ENCODE results near the gene CCDC87.
"Not testable (repeated sequence)": the region's sequence is repeated elsewhere in the genome, so short reads cannot be mapped to it uniquely, and the experiment has no call there.

Gene CCDC87

GRCh38 chr11:66585447-66585846 lies 7.4 kb downstream of the CCDC87 start:
- not testable (repeated sequence) for H3K4me3 ChIP-seq (ENCODE audit: low read depth, low read length)

DNA sequence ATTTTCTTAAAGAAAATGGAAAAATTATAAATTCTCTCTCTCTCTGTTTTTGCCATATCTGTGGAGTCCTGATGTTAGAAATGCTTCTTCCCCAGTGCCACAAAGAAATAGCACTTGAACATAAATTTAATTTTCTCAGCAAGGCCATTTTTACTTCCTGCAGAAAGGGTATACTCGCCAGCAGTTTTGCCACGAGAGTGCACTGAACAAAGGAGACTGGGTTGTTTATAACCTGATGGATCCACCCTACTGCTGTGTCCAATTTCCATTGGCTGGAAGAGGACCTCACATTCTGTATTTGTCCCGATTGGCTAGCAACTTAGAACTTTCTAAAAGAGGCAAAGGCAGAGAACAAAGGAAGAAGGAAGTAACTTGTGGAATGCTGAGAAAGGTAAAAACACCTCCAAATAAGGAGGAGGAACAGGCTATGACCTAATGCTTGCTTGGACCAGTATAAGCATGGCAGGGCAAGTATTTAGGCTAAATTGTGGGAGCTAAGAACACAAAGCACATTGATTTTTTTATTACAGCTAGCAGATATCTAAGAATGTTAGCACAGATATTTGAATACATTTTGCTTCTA lies 10.2 kb downstream of the CCDC87 start:
- H3K4me3 ChIP-seq (ENCODE audit: low read depth, low read length): not testable (repeated sequence)

- H3K4me3 ChIP-seq (ENCODE audit: low read depth, low read length): no peak overlapping the region
Measured at GRCh38 chr11:66581261-66581660, 11.6 kb downstream of the CCDC87 start.

DNA sequence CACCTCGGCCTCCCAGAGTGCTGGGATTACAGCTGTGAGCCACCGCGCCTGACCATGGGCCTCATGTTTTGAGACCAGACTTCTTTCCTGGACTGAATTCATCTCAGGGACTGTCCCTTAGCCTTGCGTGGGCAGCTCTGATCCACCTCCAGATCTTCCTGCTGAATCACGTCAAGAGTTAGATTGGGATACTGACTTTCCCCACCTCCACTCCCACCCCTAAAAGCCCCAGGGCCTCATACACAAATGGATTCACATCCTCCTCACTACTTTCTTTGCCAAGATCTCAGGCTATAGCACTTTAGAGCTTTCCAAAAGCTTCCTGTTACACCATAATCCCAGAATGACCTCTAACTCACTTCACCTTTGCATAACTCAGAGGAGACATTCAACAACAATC lies 12.1 kb downstream of the CCDC87 start:
- no peak overlapping the region for H3K4me3 ChIP-seq (ENCODE audit: low read depth, low read length)

- no peak overlapping the region for H3K4me3 ChIP-seq (ENCODE audit: low read depth, low read length)
Measured at GRCh38 chr11:66579017-66579606, 13.8 kb downstream of the CCDC87 start.

GRCh38 chr11:66570850-66571180 lies 22.0 kb downstream of the CCDC87 start:
- H3K4me3 ChIP-seq (ENCODE audit: low read depth, low read length): no peak overlapping the region

DNA sequence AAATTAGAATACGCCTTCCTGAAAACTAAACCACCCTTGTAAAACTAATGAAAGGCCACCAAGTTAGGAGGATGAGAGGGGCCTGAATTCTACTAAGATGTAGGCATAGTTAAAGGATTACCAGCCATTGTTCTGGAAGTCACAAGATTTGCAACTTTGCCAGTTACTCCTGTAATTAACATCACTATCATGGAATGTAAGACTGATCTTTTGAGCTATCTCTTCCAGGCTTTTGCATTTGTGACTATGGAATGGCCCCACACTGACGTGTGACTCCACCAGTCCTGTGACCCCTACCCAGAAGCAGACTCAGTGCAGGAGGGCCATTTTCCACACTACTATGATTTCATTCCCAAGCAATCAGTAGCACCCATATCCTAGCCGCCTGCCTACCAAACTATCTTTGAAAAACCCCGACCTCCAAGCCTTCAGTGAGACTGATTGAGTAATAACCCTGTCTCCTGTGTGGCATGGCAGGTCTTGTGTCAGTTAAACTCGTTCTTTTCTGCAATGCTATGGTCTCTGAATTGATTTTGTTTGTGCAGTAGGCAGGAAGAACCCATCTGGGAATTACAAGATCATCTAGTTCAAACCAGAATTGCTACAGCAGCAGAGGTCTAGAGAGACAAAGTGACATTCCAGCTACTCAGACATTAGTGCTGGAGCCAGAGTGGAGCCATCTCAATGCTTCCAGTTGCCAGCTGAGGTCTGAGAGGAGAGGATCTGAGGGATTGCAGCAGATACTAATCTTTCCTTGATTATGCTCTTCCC lies 22.6 kb downstream of the CCDC87 start:
- H3K4me3 ChIP-seq (ENCODE audit: low read depth, low read length): no peak overlapping the region

DNA sequence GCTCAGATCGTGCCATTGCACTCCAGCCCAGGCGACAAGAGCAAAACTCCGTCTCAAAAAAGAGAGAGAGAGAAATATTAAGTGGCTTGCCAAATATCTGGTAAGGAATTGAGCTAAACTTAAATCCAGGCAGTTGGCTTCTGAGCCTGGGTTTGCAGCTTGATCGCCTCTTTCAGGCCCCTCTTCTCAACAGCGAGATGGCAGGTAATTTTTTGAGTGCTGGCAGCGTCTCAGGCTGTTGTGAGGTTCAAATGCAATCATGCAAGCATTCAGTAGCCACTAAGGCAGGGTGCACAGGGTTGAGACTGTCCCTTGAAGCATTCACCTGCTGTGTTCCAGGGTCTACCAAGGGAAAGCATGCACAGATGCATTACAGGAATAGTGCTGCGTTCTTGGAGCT lies 23.8 kb downstream of the CCDC87 start:
- no peak overlapping the region for H3K4me3 ChIP-seq (ENCODE audit: low read depth, low read length)

- H3K4me3 ChIP-seq (ENCODE audit: low read depth, low read length): no peak within 1 kb of the TSS
Measured at GRCh38 chr11:66568124-66568916, 24.5 kb downstream of the CCDC87 start, which contains the start of gene CTSF. CTSF (minus strand) TSS chr11:66568606; CDS start chr11:66568486, 120 bp downstream.

DNA sequence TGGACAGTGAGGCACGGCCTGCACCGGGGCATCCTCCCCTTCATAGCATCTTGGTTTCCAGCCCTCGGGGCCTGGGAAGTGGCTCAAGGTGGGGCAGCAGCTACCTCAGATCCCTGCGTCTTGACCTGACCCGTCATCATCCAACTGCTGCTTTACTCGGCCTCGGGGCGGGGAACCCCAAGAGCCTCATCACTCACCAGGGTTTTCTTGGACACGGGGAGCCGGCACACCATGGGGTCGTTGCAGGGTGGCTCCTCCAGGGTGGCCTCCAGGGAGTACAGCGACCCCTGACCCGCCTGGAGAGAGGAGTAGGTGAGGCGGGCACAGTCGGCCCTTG lies 25.1 kb downstream of the CCDC87 start:
- no peak overlapping the region for H3K4me3 ChIP-seq (ENCODE audit: low read depth, low read length)

DNA sequence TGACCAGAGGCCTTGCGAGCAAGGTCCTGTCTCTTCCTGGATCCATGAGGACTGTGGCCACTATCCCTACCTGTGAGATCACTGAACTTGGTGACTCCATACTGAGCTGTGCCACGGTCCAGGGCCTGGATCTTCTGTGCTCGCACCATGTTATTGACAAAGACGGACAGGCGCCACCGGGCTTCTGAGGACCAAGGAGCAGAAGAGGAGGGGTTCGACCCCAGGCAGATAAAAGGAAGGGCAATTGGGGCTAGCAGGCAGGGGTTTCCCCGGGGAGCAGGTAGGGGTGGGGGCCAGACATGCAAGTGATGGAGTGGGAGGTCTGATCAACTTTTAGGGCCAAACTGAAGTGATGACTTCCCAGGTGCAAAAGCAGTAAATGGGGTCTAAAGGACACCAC lies 26.6 kb downstream of the CCDC87 start:
- H3K4me3 ChIP-seq (ENCODE audit: low read depth, low read length): no peak overlapping the region

DNA sequence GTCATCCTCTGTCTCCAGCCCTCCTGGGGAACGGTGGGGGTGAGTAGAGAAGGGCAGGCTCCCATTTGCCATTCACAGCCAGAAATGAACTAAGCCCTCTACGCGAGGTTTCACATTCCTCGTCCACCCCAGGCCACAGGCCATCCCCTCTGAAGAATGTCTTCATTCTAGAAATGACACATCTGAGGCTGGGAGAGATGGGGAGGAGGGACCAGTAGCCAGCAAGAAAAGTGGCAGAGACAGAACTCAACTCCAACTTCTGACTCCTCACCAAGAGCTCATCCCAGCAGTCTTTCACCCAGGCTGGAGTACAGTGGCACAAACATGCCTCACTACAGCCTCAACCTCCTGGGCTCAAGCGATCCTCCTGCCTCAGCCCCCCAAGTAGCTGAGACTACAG lies 27.9 kb downstream of the CCDC87 start:
- H3K4me3 ChIP-seq (ENCODE audit: low read depth, low read length): no peak overlapping the region

GRCh38 chr11:66564538-66564937 lies 28.3 kb downstream of the CCDC87 start:
- H3K4me3 ChIP-seq (ENCODE audit: low read depth, low read length): no peak overlapping the region

DNA sequence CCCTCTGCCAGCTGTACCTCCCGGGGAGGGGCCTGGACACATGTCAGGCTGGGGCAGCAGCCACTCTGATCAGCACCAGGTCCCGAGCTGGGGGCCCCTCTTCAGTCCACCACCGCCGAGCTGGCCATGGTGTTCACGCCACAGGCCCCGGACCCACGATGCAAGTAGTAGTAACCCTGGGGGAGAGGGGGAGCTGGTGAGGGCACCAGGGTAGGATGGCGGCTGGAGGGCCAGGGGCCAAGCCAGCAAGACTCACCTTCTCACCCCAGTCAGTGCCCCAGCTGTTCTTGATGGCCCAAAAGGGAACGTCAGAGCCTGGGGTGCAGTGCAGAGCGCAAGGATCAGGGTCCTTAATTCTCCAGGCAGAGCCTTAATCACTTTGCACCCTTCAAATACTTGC lies 29.0 kb downstream of the CCDC87 start:
- no peak overlapping the region for H3K4me3 ChIP-seq (ENCODE audit: low read depth, low read length)

- H3K4me3 ChIP-seq (ENCODE audit: low read depth, low read length): no peak overlapping the region
Measured at GRCh38 chr11:66562907-66563583, 29.8 kb downstream of the CCDC87 start.

DNA sequence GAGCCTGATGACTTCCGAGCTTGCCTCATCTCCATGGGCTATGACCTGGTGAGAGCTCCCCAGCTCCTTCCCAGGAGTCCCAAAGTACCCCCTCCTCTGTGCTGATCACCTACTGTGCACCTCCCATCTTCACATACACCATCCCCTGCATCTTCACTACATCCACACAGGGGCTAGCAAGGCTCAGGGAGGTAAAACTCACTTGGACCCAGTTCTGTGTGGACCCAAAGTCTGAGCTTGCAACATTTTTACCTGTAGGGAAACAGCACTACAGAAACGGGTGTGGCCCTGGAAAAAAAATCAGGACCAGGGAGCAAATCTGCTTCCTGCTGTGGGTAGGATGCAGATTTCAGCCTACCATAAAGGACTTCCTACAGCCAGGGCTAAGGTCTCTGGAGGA lies 30.6 kb downstream of the CCDC87 start:
- no peak overlapping the region for H3K4me3 ChIP-seq (ENCODE audit: low read depth, low read length)

GRCh38 chr11:66561975-66562248 lies 31.0 kb downstream of the CCDC87 start:
- no peak overlapping the region for H3K4me3 ChIP-seq (ENCODE audit: low read depth, low read length)

GRCh38 chr11:66561178-66561974 lies 31.5 kb downstream of the CCDC87 start:
- H3K4me3 ChIP-seq (ENCODE audit: low read depth, low read length): no peak overlapping the region

DNA sequence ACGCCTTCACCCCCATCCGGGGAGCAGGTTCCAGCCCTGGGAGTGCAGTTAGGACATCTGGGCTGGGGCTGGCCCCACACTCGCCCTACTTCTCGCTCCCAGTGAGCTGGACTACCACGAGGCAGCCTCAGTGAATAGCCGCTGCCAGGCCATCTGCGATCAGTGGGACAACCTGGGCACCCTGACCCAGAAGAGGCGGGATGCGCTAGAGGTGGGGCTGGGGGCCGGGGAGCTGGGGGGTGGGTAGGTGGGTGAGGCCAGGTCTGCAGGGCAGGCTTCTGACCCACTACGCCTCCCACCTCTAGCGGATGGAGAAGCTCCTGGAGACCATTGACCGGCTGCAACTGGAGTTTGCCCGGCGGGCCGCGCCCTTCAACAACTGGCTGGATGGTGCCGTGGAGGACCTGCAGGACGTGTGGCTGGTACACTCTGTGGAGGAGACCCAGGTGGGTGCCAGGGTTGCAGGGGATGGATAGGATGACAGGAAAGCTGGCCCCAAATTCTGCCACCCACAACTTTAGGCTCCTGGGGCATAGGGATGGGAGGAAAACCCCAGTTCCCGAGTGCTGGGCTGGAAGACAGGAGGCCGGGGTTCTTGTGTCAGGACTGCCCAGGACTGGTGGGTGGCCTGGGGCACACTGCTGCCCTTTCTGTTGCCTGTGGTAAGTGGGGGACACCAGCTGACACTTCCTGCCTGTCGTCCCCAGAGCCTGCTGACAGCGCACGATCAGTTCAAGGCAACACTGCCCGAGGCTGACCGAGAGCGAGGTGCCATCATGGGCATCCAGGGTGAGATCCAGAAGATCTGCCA lies 32.8 kb downstream of the CCDC87 start:
- no peak overlapping the region for H3K4me3 ChIP-seq (ENCODE audit: low read depth, low read length)
